ENCODE measurements around the gene PACS1.

DNA sequence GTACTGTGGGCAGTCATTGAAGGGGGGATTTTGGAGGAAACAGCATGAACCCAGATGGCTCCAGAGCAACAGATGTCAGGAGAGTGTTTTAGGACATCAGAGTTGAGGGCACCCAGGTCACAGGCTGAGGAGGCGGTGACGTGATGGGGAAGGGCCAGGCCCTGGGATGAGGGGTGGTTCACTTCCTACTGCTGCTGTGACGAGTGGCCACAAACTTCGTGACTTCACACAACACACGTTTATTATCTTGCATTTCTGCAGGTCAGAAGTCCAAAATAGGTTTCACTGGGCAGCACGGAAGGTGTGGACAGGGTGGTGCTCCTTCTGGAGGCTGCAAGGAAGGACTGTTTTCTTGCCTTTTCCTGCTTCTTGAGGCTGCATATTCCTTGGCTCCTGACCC, 120.7 kb downstream of the PACS1 start:
- TF ChIP-seq, protein P1, sequence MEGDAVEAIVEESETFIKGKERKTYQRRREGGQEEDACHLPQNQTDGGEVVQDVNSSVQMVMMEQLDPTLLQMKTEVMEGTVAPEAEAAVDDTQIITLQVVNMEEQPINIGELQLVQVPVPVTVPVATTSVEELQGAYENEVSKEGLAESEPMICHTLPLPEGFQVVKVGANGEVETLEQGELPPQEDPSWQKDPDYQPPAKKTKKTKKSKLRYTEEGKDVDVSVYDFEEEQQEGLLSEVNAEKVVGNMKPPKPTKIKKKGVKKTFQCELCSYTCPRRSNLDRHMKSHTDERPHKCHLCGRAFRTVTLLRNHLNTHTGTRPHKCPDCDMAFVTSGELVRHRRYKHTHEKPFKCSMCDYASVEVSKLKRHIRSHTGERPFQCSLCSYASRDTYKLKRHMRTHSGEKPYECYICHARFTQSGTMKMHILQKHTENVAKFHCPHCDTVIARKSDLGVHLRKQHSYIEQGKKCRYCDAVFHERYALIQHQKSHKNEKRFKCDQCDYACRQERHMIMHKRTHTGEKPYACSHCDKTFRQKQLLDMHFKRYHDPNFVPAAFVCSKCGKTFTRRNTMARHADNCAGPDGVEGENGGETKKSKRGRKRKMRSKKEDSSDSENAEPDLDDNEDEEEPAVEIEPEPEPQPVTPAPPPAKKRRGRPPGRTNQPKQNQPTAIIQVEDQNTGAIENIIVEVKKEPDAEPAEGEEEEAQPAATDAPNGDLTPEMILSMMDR (IDR thresholded peaks at IDR 0.05): no peak
- no peak for TF ChIP-seq POLR2A (IDR thresholded peaks at IDR 0.05)
